RWPE2 (cell line): ENCODE results near the gene FOXK2.
"Not testable (repeated sequence)": the region's sequence is repeated elsewhere in the genome, so short reads cannot be mapped to it uniquely, and the experiment has no call there.

ENCODE experiments used
- ATAC-seq: fragments of 200-7000 bp; cut with Tn5 transposase; 3 replicates; pipeline ENCODE4 v1.9.1; 2021; ENCODE audit warnings: low read depth
- DNase-seq: peaks from one replicate; pipeline ENCODE4 v3.0.0-alpha.2; 2020; ENCODE audit warnings: low spot score
- H3K27ac ChIP-seq: fragments of 450-650 bp; 2 replicates; pipeline ENCODE4 v1.5.1; 2017; ENCODE audit warnings: mild to moderate bottlenecking; ENCODE audit not compliant: poor library complexity, severe bottlenecking
- H3K27me3 ChIP-seq: fragments of 250-450 bp; sonication (Bioruptor Pico); 2 replicates; pipeline ENCODE4 v1.5.1; 2021; ENCODE audit warnings: mild to moderate bottlenecking, moderate library complexity; ENCODE audit not compliant: insufficient read depth, poor library complexity, severe bottlenecking
- H3K36me3 ChIP-seq: fragments of 250-450 bp; sonication (Bioruptor Pico); 2 replicates; pipeline ENCODE4 v1.5.1; 2020; ENCODE audit warnings: low read depth, mild to moderate bottlenecking, moderate library complexity
- H3K4me1 ChIP-seq: fragments of 250-450 bp; sonication (Bioruptor Pico); 2 replicates; pipeline ENCODE4 v1.5.1; 2021; ENCODE audit warnings: mild to moderate bottlenecking, moderate library complexity; ENCODE audit not compliant: insufficient read depth, poor library complexity, severe bottlenecking
- H3K4me3 ChIP-seq: fragments of 250-450 bp; sonication (Bioruptor Pico); 2 replicates; pipeline ENCODE4 v1.5.1; 2021; ENCODE audit warnings: mild to moderate bottlenecking, moderate library complexity; ENCODE audit not compliant: severe bottlenecking
- H3K9me3 ChIP-seq: fragments of 250-450 bp; sonication (Bioruptor Pico); 2 replicates; pipeline ENCODE4 v1.5.1; 2021; ENCODE audit warnings: mild to moderate bottlenecking, moderate library complexity; ENCODE audit not compliant: severe bottlenecking
- CTCF ChIP-seq: fragments of 450-650 bp; IDR thresholded peaks from one replicate; pipeline ENCODE4 v1.5.1; 2017; ENCODE audit warnings: mild to moderate bottlenecking, moderate library complexity; ENCODE audit not compliant: poor library complexity, severe bottlenecking

The FOXK2 gene

GRCh38 chr17:82531431-82531881 is 11.9 kb downstream of the FOXK2 start:
- peaks cover 80% of the 10 kb centered on the region for H3K4me1 ChIP-seq

GRCh38 chr17:82534401-82534812 is 14.9 kb downstream of the FOXK2 start:
- H3K36me3 ChIP-seq = peaks cover 10% of the 10 kb centered on the region; the same call in 1 of the 2 replicates
- no peak for DNase-seq
- ATAC-seq = peak; percentile 19; the same call in 1 of the 3 replicates
- no peak for TF ChIP-seq CTCF
- peaks cover 74% of the 10 kb centered on the region for H3K4me1 ChIP-seq
- H3K27me3 ChIP-seq = no peaks in the 10 kb centered on the region
- H3K4me3 ChIP-seq = no peak overlapping the region
- peak overlapping the region; percentile 73 for H3K27ac ChIP-seq
- H3K9me3 ChIP-seq = no peaks in the 10 kb centered on the region

More at GRCh38 chr17:82531431-82531881, 11.9 kb downstream of the FOXK2 start:
- peaks cover 10% of the 10 kb centered on the region; the same call in 1 of the 2 replicates for H3K36me3 ChIP-seq
- peak; percentile 71 for ATAC-seq
- no peaks in the 10 kb centered on the region for H3K27me3 ChIP-seq
- no peaks in the 10 kb centered on the region for H3K9me3 ChIP-seq
- no peak for DNase-seq
- TF ChIP-seq CTCF = no peak
- no peak overlapping the region for H3K4me3 ChIP-seq
- H3K27ac ChIP-seq = peak overlapping the region; percentile 87

DNA sequence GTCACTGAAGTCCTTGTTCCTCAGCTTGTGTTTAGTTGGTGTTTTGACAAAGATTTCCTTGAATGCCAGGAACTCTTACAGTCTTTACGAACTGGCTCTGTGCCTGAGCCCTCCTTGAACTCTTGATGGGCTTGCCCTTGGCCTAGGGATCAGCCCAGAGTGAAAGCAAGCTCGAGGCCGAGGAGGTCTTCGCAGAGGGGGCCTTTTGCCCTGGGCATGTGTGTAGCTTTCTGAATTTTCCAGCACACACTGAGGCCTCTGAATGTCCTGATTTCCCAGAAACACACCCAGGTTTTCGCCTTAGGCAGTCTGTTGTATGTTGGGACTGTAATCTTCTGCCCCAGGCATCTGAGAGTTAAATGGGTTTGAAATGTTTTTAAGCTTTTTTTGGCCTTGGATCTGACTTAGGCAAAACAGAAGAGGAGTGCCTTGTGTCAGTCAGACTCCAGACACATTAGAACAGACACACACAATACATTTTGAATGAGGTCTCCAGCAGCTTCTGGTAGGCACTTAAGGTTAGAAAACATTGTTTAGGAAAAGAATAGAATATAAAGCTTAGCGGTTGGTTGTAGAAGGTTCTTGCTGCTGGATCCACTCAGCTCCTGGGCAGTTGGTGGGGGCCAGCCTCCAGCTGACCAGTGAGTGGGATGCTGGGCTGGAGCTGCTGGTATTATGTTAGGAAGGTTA is 17.1 kb downstream of the FOXK2 start:
- Histone ChIP-seq H3K4me1 (peaks cover 53% of the 10 kb centered on the region), H3K4me3 (no peak overlapping the region), H3K27ac (peak overlapping the region; percentile 73), H3K9me3 (no peaks in the 10 kb centered on the region), H3K27me3 (no peaks in the 10 kb centered on the region), H3K36me3 (peaks cover 18% of the 10 kb centered on the region)
- peak; percentile 5; the same call in 1 of the 3 replicates for ATAC-seq
- no peak for DNase-seq
- no peak for TF ChIP-seq CTCF

GRCh38 chr17:82537228-82537627 is 17.7 kb downstream of the FOXK2 start:
- H3K9me3 ChIP-seq, ATAC-seq, H3K27me3 ChIP-seq, H3K4me3 ChIP-seq, DNase-seq: not testable (repeated sequence)
- H3K27ac ChIP-seq = peak overlapping the region; percentile 73
- peaks cover 18% of the 10 kb centered on the region for H3K36me3 ChIP-seq
- peaks cover 48% of the 10 kb centered on the region for H3K4me1 ChIP-seq

GRCh38 chr17:82539076-82539475 is 19.5 kb downstream of the FOXK2 start:
- H3K27ac ChIP-seq, DNase-seq, H3K27me3 ChIP-seq, H3K4me3 ChIP-seq, H3K9me3 ChIP-seq, ATAC-seq: not testable (repeated sequence)
- Histone ChIP-seq H3K4me1 (peaks cover 32% of the 10 kb centered on the region), H3K36me3 (peaks cover 18% of the 10 kb centered on the region)

DNA sequence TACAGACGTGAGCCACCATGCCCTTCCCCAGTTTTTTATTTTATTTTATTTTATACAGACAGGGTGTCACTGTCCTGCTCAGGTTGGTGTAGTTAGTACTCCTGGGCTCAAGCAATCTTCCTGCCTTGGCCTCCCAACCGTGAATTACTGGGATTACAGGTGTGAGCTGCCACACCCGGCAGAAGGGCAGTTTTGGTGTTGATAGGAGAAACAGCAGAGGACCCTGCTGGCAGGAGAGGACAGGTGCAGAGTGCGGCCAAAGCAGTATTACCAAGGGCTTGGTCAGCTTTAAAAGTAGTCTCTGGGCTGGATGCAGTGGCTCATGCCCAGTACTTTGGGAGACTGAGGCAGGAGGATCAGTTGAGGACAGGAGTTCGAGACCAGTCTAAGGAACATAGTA is 22.9 kb downstream of the FOXK2 start:
- H3K4me1 ChIP-seq = no peaks in the 10 kb centered on the region
- no peak for TF ChIP-seq CTCF
- no peak overlapping the region for H3K27ac ChIP-seq
- DNase-seq = no peak
- peaks cover 15% of the 10 kb centered on the region for H3K36me3 ChIP-seq
- no peak overlapping the region for H3K4me3 ChIP-seq
- no peaks in the 10 kb centered on the region for H3K27me3 ChIP-seq
- H3K9me3 ChIP-seq = no peaks in the 10 kb centered on the region
- no peak for ATAC-seq
